GM19238 (cell line): ENCODE measurements around the gene CSNK2A3.
"Not testable (repeated sequence)": the region's sequence is repeated elsewhere in the genome, so short reads cannot be mapped to it uniquely, and the experiment has no call there.

Experiments used
- DNase-seq: peaks from one replicate; pipeline ENCODE4 v3.0.0; 2011; ENCODE audit warnings: low spot score; ENCODE audit not compliant: insufficient read length

Gene CSNK2A3

GRCh38 chr11:11352878-11353277 lies at the start of gene CSNK2A3:
TSS of gene CSNK2A3 (minus strand) at chr11:11353250. CDS start at chr11:11353119, 131 bp downstream.
- not testable (repeated sequence) for DNase-seq

- no peak for DNase-seq
These were observed 49.0 kb upstream of the CSNK2A3 start for GRCh38 chr11:11401960-11402535.

DNA sequence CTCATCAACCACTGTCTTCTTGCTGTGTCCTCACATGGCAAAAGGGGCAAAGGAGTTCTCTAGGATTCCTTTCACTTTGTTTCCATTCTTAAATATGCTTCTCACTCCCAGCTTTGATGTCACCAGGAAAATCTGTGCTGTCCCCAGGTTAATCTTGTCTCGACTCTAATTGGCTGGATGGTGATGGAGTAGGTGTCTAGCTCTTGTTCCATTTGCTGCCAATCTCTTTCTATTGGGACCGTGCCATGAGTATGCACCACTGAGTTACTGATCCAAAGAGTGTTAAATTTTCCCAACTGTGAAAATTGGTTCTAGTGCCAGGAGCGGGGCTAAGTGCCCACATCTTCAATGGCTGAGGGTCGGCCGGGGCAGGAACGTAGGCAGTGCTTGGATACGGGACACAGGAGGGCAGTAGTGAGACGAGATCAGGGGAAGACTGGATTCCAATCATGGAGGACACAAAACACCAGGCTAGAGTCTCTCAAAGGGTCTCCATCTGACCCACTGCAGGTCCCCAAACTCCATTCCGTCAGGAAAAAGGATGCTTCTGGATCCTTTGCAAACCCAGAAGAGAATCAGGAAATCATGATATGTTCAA lies 47.7 kb upstream of the CSNK2A3 start:
- no peak for DNase-seq

- DNase-seq: no peak
These were observed 47.1 kb upstream of the CSNK2A3 start for GRCh38 chr11:11400121-11400520.

DNA sequence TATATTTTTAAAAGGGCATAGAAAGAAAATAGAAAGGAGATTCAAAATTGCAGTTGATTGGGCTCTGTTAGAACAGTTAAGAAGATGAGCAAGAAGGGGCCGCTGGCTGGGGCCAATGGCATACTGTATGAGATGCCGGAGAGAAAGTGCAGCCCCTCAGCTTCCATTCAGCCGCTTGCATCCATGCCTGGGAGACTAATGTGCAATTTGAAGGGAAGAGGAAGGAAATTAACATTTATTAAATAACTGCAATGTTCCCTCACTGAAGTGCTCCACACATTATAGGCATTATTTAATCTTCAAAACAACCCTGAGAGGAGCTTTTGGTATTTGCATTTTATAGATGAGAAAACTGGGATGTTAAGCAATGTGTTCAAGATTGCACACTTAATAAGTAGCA lies 44.7 kb upstream of the CSNK2A3 start:
- DNase-seq: no peak

DNA sequence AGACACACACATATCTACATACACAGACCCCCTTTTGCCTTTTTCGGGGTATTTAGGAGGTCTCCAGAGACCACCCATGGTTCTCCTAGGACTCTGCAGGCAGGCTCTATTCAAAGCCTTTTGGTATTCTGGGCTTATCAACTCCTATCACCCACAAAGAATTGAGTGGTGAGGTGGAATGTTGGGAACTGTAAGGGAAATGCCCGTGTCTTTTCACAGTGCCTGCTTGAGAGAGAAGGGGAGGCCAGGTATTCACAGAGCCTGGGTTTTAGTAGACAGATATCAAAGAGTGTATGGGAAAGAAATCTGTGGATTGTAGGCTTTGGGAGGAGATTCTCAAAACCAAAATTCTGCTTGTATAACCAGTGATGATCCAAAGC lies 44.0 kb upstream of the CSNK2A3 start:
- no peak for DNase-seq

DNA sequence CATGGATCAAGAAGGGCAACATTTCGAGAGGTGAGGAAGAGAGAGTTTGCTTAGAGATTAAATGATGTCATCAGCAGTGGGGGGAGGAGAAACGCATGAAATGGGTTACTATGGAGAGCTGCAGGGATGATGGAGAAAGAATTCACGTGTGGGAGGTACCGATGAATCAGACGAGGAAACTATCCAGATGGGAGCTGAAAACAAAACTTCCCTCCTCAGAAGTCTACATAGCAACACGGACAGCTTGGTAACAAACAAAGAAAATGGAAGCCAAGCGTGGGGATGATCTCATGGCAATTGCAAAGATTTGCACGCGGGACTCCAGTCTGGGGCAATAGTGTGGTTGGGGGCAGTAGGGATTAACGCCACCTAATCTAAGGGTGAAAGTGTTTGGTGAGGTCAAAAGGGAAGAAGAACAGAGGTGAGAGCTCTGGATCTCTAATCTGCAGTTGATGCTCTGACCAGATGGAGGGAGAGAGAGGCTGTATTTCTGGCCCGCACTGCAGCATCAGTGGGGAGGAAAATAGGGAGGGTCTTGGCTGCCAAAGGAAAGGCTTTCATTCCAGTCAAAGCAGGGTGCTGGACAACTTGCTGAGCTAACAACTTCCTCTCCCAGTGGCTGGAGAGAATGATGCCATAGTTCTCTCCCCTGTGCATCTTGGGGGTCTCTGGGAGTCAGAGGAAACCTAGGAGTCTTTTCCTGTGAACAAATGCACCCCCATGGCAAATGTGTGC lies 43.4 kb upstream of the CSNK2A3 start:
- no peak for DNase-seq

- no peak for DNase-seq
These were observed 42.1 kb upstream of the CSNK2A3 start for GRCh38 chr11:11395126-11395525.

DNA sequence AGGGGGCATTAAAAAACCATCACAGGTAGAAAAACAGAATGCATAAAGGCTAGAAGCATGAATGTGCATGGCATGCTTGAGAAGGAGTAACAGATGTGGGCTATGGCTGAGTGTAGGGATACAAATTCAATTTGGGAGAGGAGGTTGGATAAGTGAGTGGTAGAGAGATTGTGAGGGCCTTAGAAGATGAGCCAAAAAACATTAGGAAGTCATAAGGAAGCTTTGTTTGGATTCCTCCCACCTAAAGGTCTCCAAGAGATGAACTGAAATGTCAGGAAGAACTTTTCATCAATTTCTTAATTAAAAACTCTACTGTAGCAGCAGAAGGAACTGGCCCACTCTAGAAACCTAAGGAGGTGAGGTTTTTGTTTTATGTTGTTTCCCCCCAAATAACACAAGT lies 41.2 kb upstream of the CSNK2A3 start:
- no peak for DNase-seq

GRCh38 chr11:11391796-11392463 lies 38.9 kb upstream of the CSNK2A3 start:
- no peak for DNase-seq

DNA sequence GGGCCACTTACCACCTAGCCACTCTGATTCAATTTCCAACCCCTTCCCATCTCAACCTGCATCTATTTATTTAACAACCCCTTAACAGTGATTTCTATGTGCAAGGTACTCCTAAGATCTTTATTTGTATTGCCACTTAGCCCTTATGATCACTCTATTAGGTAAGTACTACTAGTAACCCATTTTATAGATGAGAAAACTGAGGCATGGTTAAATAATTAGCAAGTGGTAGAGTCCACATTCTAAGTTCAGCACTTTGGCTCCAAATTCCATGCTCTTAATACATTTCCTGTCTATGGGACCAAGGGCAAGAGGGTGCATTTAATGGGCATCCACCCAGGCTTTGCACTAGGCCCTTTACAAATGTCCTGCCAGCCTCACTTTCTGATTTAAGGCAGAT lies 38.1 kb upstream of the CSNK2A3 start:
- DNase-seq: no peak

DNA sequence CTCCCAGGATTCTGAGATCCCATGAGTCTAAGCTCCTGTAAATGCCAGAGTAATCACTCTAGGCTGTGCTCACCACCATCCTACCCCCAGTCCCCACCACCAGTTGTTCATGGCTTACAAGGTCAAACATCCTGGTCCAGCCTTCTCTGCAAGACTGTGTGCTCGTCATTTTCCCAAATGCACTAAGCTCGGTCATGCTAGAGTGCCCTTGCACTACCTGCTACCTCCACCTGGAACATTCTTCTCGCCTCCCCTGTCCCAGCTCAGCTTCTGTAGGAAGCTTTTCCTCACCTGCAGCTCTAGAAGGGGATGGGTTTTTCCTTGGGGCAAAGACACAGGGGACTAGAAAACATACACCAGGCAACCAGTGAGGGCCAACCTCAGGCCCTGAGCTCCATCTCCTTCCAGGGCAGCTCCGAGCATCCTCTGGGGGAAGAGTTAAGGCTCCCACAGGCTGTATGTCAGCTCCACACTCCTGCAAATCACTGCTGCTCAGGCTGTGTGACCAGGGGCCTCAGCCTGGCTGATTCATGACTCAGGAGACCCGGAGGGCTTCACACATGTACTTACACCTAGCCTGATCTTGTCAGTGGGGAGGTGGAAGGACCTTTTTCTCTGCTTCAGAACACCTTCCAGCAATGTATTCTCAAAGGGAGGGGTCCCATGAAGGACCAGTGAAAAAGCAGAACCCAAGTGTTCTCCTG lies 37.2 kb upstream of the CSNK2A3 start:
- DNase-seq: no peak

GRCh38 chr11:11389238-11389637 lies 36.2 kb upstream of the CSNK2A3 start:
- no peak for DNase-seq

DNA sequence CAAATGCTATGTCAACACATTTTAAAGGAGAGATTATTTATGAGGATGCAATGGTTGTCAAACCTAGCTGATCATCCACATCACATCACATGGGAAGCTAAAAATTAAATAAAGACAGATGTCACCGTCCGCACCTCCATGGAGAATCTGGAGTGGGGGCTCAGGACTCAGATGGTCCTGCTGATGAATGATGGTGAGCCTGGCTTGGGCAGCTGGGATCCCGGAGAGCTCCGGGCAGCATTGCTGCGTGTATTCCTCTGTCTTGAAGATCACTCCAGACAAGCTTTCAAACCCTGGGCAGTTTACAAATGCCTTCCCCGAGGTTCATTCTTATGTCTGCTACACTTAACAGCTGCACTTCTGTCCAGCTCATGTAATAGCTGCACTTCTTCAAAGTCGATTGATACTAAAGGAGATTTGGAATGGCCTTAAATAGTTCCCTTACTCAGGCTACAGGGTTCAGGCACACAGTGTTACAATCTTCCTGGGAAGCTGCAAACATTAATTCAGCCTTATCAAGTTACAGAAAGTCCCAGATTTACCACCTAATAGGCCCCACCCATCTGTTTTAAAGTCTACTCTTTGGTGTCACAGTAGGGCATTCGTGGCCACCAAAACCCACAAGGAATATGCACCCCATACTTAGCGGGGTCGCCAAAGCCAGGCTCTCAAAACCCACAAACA lies 34.7 kb upstream of the CSNK2A3 start:
- no peak for DNase-seq

GRCh38 chr11:11387207-11387606 lies 34.2 kb upstream of the CSNK2A3 start:
- DNase-seq: no peak

DNA sequence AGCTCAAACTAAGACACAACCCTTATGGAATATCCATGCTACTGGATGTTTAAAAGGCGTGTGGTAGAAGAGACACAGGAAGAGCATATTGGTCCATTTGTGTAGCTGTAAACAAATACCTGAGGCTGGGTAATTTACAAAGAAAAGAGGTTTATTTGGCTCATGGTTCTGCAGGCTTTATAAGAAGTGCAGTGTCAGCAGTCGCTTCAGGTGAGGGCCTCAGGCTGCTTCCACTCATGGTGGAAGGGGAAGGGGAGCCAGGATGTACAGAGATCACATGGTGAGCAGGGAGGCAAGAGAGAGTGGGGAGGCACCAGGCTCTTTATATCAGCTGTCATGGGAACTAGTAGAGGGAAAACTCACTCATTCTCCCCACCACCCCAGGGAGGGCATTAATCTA lies 31.8 kb upstream of the CSNK2A3 start:
- no peak for DNase-seq

GRCh38 chr11:11383995-11384394 lies 30.9 kb upstream of the CSNK2A3 start:
- no peak for DNase-seq

GRCh38 chr11:11382858-11383532 lies 29.9 kb upstream of the CSNK2A3 start:
- DNase-seq: no peak

- DNase-seq: no peak
These were observed 28.5 kb upstream of the CSNK2A3 start for GRCh38 chr11:11381471-11382105.

DNA sequence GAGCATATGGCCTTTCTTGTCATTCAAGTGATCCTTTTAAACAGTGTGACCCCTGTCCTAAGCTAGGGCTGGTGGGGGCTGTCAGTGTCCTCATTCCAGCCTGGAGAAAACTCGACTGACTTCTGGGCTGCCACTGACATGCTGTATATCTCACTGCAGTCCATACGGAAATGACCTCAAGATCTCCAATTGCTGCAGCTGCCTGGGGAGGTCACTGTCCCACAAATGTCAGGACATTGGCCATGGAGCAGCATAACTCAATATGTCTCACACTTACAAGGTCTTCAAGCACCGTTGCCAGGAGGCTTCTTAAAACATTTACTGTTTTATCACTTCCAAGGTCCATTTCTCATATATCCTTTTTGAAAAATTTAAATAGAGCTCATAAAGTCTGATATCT lies 27.8 kb upstream of the CSNK2A3 start:
- no peak for DNase-seq
